Stimulated activated CD8-positive, alpha-beta memory T cell treated with anti-CD3 and anti-CD28 coated beads, Interleukin-7, amount 100 ng/mL, for 4 hours (primary cell): ENCODE measurements around the gene TASP1.

ENCODE experiments used
- DNase-seq, 2 donors: peaks; one replicate each; pipeline ENCODE4 v3.0.0-alpha.2; 2020; ENCODE audit warnings: low read depth in 2 of 2

TASP1 gene

DNA sequence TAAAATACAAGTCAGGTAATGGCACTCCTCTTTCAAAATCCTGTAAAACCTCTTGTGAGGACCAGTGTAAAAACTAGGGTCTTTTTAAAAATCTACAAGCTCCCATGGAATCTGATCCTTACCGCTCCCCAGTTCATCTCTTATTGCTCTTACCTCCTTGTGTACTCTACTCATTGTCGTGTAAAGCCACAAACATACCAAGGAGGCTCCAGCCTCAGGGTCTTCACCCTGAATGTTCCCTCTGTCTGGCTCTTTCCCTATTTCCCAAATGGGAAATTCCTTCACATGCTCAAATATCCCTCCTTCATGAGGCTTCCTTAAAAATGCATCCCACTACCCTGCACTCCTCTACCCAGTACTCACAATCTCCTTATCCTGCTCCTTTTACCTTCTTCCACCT, 67.1 kb downstream of the TASP1 start:
- no peak for DNase-seq

DNA sequence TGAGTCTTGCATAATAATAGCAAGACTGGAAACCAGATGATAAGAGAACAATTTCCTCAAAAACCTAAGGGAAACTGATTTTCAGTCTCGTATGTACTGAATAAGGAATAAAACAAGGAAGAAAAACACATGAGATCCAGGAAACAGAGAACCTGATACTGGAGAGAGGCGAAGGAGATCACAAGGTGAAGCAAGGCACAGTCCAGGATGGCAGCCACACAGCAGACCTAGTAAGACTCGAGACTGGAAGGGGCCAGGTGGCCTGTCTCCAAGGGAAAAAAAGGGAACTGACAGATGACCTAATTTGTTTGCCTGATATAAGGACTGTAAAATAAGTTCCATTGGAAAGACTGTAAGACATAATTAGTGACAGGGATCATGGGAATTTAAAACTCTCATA, 71.1 kb downstream of the TASP1 start:
- no peak for DNase-seq

GRCh38 chr20:13563854-13564253, 74.9 kb downstream of the TASP1 start:
- no peak for DNase-seq

DNA sequence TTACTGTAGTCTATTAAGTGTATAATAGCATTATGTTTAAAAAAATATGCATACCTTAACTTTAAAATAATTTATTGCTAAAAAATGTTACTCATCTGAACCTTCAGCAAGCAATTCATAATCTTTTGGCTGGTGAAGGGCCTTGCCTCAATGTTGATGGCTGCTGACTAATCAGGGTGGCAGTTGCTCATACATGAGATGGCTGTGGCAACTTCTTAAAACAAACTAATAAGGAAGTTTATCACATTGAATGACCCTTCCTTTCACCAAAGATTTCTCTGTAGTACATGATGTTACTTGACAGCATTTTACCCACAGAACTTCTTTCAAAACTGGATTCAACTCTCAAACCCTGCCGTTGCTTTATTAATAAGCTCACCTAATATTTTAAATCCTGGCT, 84.0 kb downstream of the TASP1 start:
- DNase-seq, result no peak

GRCh38 chr20:13554076-13554475, 84.7 kb downstream of the TASP1 start:
- DNase-seq, result no peak

DNA sequence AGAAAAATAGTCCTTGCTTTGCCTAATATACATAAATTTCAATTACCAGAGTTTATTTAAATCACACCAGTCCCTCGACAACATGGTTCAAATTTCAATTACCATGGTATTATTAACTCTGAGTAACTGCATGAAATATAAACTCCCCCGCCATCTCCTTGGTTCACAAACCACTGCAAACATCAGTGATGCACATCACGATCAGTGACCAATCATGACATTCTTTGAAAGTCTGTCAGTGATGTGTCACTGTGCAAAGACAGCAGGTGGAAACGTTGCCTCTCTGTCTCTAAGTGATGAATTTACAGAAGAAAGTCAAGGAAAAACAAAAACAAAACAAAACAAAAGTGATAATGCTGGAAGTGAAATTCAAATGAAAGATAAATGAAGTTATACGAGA, 86.7 kb downstream of the TASP1 start:
- DNase-seq, result no peak

- no peak for DNase-seq
These were observed 89.3 kb downstream of the TASP1 start for GRCh38 chr20:13549451-13549850.

GRCh38 chr20:13546497-13547131, 92.1 kb downstream of the TASP1 start:
- peak; percentile 30 to 33 for DNase-seq

- no peak for DNase-seq
These were observed 92.9 kb downstream of the TASP1 start for GRCh38 chr20:13545790-13546189.

DNA sequence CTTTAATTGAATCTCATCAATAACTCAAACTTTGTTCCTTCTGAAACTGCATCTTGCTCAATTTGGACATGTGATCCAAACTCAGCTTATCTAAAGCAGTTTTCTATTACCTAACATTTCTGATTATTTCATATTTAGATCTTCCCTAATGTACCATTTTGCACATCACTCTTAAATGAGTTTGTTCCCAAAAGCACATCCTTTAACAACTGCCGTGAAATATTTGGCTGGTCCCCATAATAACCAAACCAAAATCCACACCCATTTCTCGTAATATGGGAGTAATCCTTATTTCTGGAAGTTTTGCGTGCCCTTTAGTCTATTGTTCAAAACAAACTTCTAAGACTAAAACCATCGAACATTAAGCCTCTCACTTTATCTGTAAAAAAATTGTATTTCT, 94.9 kb downstream of the TASP1 start:
- DNase-seq, result no peak

GRCh38 chr20:13535627-13536026, 103.1 kb downstream of the TASP1 start:
- no peak for DNase-seq

DNA sequence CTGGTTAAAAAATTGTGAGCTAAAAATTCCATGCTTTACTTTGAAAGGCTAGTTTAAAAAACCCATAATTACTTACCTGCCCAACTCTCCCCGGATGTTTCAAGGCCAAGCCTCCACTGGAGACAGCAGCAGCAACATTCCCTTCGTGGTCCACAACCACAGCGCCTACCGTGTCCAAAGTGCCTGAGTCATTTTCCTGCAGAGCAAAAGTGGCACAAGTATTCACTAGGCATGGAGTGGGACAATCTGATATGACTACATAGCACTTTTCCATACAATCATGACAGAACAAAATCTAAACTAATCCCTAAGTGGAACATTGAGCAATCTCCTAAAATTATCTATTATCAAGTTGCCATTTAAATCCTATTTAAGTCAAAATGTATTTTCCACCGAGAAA, 104.8 kb downstream of the TASP1 start:
- DNase-seq, result no peak

- no peak for DNase-seq
These were observed 108.6 kb downstream of the TASP1 start for GRCh38 chr20:13530146-13530545.

DNA sequence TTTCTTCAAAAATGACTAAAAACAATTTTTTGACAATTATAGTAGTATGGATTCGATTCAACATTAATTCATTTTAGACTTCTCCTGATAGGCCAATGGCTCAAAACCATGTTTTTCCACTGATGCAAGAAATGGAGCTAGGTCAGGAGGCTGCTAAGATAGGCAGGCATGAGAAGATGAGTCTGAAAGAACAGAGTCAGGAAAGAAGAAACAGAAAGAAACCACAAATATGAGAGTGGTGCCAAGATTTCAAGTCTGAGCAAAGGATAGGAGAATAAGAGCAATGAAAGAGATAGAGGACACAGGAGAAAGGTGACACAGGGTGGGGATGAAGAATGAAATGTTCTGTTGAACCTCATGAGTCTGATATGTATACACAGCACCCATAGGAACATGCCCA, 112.2 kb downstream of the TASP1 start:
- no peak for DNase-seq

GRCh38 chr20:13525225-13525940, 113.3 kb downstream of the TASP1 start:
- no peak for DNase-seq

DNA sequence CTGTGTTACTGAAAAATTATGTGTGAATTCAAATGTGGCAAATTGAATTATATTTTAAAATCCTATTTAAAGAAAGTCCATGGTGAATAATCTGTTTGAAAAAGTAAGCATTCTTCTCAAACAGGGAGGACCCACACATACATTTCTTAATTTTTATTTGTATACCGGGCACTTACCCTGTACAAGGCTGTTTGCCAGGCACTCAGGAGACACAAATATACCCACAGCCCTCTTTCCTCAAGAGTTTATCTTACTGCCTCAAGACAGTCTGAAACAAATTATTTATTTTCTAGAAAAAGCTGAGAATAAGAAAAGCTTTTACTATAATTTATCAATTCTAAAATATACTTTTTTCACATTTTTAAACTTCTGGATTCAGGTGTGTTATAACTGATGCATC, 114.4 kb downstream of the TASP1 start:
- no peak for DNase-seq

- no peak for DNase-seq
These were observed 120.9 kb downstream of the TASP1 start for GRCh38 chr20:13517831-13518230.

DNA sequence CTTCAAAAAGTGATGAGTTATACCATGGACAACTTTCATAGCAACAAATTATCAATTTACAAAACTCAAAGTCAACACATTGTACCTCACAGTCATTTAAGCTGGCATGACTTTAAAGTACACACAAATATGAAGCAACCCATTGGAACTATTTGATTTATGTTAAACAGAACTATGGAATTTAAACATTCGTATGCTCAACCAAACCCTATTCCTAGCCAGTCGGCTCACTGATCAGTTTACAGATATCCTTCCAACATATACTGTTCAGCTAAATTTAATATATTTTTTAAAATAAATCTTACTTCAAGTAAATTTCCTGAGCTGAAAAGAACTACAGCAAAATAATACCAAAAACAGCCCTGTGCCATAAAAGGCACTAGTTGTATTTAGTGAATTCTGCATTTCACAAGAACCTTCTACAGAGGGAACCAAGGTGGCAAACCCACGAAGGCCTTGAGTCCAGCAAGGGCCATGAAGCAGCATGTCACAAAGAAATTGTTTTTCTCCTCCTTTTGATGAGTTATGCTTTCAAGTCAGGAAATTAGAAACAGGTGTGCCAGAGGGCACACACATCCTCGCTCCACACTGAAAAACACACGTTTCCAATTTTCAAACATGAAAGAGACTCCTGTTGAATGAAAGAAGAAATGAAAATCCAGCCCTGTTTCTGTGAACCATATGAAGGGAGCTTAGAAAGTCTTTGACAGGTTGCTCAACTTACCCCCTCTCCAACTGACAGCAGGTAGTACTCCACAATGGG, 122.8 kb downstream of the TASP1 start:
- no peak for DNase-seq

GRCh38 chr20:13515291-13515690, 123.4 kb downstream of the TASP1 start:
- DNase-seq, result no peak

DNA sequence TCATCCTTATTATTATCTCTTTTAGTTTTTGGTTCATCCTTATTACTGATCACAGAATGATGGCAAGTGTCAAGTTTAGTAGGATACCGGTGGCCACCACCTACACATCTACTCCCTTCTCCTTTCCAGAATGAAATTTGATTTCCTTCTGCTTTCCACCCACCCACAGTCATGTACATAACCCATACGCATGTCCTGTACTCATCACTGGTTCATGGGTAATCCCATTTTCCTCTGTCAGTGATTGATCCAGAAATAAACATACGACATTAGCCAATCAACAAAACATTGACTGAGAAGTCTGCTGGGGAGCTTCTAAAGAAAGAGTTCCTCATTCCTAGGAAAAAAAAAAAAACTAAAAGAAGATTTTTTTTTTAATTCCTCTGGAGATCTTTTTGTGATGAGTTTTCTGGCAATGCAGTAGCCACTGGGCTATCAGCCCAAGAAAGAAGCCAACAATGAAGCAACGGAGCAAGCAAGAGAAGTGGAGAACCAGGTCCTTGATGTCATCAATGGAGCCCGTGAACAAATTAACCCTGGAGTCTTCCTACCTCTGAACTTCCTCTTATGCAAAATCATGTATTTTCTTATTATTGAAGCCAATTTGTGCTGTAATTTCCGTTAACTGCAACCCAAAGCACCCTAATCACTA, 127.8 kb downstream of the TASP1 start:
- DNase-seq, result no peak

- DNase-seq, result no peak
These were observed 131.1 kb downstream of the TASP1 start for GRCh38 chr20:13507646-13508045.

DNA sequence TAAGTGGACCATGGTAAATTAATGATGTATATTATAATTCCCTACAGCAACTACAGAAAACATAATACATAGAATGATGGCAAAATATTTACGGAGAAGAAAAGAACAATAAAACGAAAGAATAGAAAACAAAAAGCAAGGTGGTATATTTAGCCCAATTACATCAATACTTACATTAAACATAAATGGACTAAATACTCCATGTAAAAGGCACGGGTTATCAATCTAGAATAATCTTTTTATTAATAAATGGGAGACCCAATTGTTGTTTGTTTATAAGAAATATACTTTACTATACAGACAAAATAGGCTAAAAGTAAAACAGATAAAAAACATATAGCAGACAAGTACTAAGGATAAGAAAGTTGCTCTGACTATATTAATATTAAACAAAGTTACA, 137.2 kb downstream of the TASP1 start:
- no peak for DNase-seq

GRCh38 chr20:13494019-13494418, 144.7 kb downstream of the TASP1 start:
- DNase-seq, result no peak
